Measurements from ENCODE around the gene FAM185A. TPM values are rescaled to one million over a fixed set of nuclear protein-coding genes. Genes with fewer than 3 reads are reported as not detected.
"Not testable (repeated sequence)": the region's sequence is repeated elsewhere in the genome, so short reads cannot be mapped to it uniquely, and the experiment has no call there.

Gene FAM185A
- total RNA-seq, 2 experiments from 2014 or later = 5.3 to 6.3 TPM

GRCh38 chr7:102790364-102791100 lies 41.7 kb downstream of the FAM185A start:
- H3K36me3 Mint-ChIP-seq (ENCODE audit: low read depth); intact Hi-C loops (cut with micrococcal nuclease); H3K4me1 Mint-ChIP-seq (ENCODE audit: low read depth); H3K27ac Mint-ChIP-seq; CTCF ChIA-PET; H3K27me3 Mint-ChIP-seq (ENCODE audit: low read depth); H3K4me3 Mint-ChIP-seq; H3K9me3 Mint-ChIP-seq; DNase-seq: not testable (repeated sequence)

GRCh38 chr7:102791367-102791766 lies 42.6 kb downstream of the FAM185A start:
- intact Hi-C loops (cut with micrococcal nuclease); H3K9me3 Mint-ChIP-seq; H3K27ac Mint-ChIP-seq; H3K36me3 Mint-ChIP-seq (ENCODE audit: low read depth); H3K4me3 Mint-ChIP-seq; CTCF ChIA-PET; H3K4me1 Mint-ChIP-seq (ENCODE audit: low read depth); DNase-seq; H3K27me3 Mint-ChIP-seq (ENCODE audit: low read depth): not testable (repeated sequence)

GRCh38 chr7:102791831-102792230 lies 43.0 kb downstream of the FAM185A start:
- H3K27ac Mint-ChIP-seq; H3K4me1 Mint-ChIP-seq (ENCODE audit: low read depth); H3K9me3 Mint-ChIP-seq; H3K4me3 Mint-ChIP-seq; H3K27me3 Mint-ChIP-seq (ENCODE audit: low read depth); DNase-seq; CTCF ChIA-PET; intact Hi-C loops (cut with micrococcal nuclease): not testable (repeated sequence)
- H3K36me3 Mint-ChIP-seq (ENCODE audit: low read depth) = peaks cover 13% of the 10 kb centered on the region

- H3K27ac Mint-ChIP-seq; H3K27me3 Mint-ChIP-seq (ENCODE audit: low read depth); intact Hi-C loops (cut with micrococcal nuclease); H3K4me3 Mint-ChIP-seq; H3K4me1 Mint-ChIP-seq (ENCODE audit: low read depth); H3K9me3 Mint-ChIP-seq; DNase-seq; CTCF ChIA-PET: not testable (repeated sequence)
- H3K36me3 Mint-ChIP-seq (ENCODE audit: low read depth) = peaks cover 14% of the 10 kb centered on the region
These were observed 45.8 kb downstream of the FAM185A start for GRCh38 chr7:102794567-102794966.

GRCh38 chr7:102795987-102796595 lies 47.3 kb downstream of the FAM185A start:
- H3K27ac Mint-ChIP-seq; H3K9me3 Mint-ChIP-seq; H3K4me1 Mint-ChIP-seq (ENCODE audit: low read depth); CTCF ChIA-PET; H3K27me3 Mint-ChIP-seq (ENCODE audit: low read depth); intact Hi-C loops (cut with micrococcal nuclease); H3K4me3 Mint-ChIP-seq; DNase-seq: not testable (repeated sequence)
- peaks cover 12% of the 10 kb centered on the region for H3K36me3 Mint-ChIP-seq (ENCODE audit: low read depth)

- H3K4me1 Mint-ChIP-seq (ENCODE audit: low read depth) = no peaks in the 10 kb centered on the region
- H3K4me3 Mint-ChIP-seq = no peak overlapping the region
- intact Hi-C loops (cut with micrococcal nuclease) = no loop called here
- no peaks in the 10 kb centered on the region for H3K27me3 Mint-ChIP-seq (ENCODE audit: low read depth)
- H3K27ac Mint-ChIP-seq = no peak overlapping the region
- peaks cover 15% of the 10 kb centered on the region for H3K9me3 Mint-ChIP-seq
- DNase-seq = no peak
- H3K36me3 Mint-ChIP-seq (ENCODE audit: low read depth) = no peaks in the 10 kb centered on the region
- CTCF ChIA-PET = no interaction called here
These were observed 57.8 kb downstream of the FAM185A start for GRCh38 chr7:102806613-102807012.

GRCh38 chr7:102810916-102811315 lies 62.1 kb downstream of the FAM185A start:
- Mint-ChIP-seq H3K36me3 (ENCODE audit: low read depth) (peaks cover 1% of the 10 kb centered on the region), H3K4me3 (no peak overlapping the region), H3K9me3 (no peaks in the 10 kb centered on the region), H3K27me3 (ENCODE audit: low read depth) (no peaks in the 10 kb centered on the region), H3K27ac (no peak overlapping the region), H3K4me1 (ENCODE audit: low read depth) (peaks cover 2% of the 10 kb centered on the region)
- CTCF ChIA-PET = interaction anchor here (1.1 kb wide), 1 partner anchor 79 kb away, joined by 3 read pairs; no protein-coding TSS in a partner anchor
- DNase-seq = no peak
- intact Hi-C loops (cut with micrococcal nuclease) = no loop called here

GRCh38 chr7:102811942-102812678 lies 63.3 kb downstream of the FAM185A start:
- H3K4me1 Mint-ChIP-seq (ENCODE audit: low read depth) = peaks cover 2% of the 10 kb centered on the region
- no peaks in the 10 kb centered on the region for H3K9me3 Mint-ChIP-seq
- no peaks in the 10 kb centered on the region for H3K27me3 Mint-ChIP-seq (ENCODE audit: low read depth)
- intact Hi-C loops (cut with micrococcal nuclease) = no loop called here
- CTCF ChIA-PET = no interaction called here
- H3K4me3 Mint-ChIP-seq = no peak overlapping the region
- peaks cover 1% of the 10 kb centered on the region for H3K36me3 Mint-ChIP-seq (ENCODE audit: low read depth)
- H3K27ac Mint-ChIP-seq = no peak overlapping the region
- no peak for DNase-seq

GRCh38 chr7:102813191-102814024 lies 64.6 kb downstream of the FAM185A start:
- Mint-ChIP-seq H3K27ac (no peak overlapping the region), H3K36me3 (ENCODE audit: low read depth) (peaks cover 6% of the 10 kb centered on the region), H3K4me1 (ENCODE audit: low read depth) (peaks cover 2% of the 10 kb centered on the region), H3K4me3 (no peak overlapping the region), H3K27me3 (ENCODE audit: low read depth) (no peaks in the 10 kb centered on the region), H3K9me3 (no peaks in the 10 kb centered on the region)
- no peak for DNase-seq
- CTCF ChIA-PET = no interaction called here
- intact Hi-C loops (cut with micrococcal nuclease) = loop anchor here (1.0 kb wide), 1 partner anchor 22 kb away; no protein-coding TSS in a partner anchor

GRCh38 chr7:102814025-102814471 lies 65.2 kb downstream of the FAM185A start:
- Mint-ChIP-seq H3K36me3 (ENCODE audit: low read depth) (peaks cover 6% of the 10 kb centered on the region), H3K4me1 (ENCODE audit: low read depth) (peaks cover 2% of the 10 kb centered on the region), H3K27ac (no peak overlapping the region), H3K27me3 (ENCODE audit: low read depth) (no peaks in the 10 kb centered on the region), H3K4me3 (no peak overlapping the region), H3K9me3 (no peaks in the 10 kb centered on the region)
- CTCF ChIA-PET = no interaction called here
- DNase-seq = no peak
- intact Hi-C loops (cut with micrococcal nuclease) = loop anchor here (1.0 kb wide), 1 partner anchor 21 kb away; no protein-coding TSS in a partner anchor

GRCh38 chr7:102817616-102818573 lies 69.1 kb downstream of the FAM185A start:
- intact Hi-C loops (cut with micrococcal nuclease) = loop anchor here (5.0 kb wide), 1 partner anchor 49 kb away; no protein-coding TSS in a partner anchor
- no peak overlapping the region for H3K27ac Mint-ChIP-seq

More at GRCh38 chr7:102817616-102818573, 69.1 kb downstream of the FAM185A start:
- Mint-ChIP-seq H3K9me3 (no peaks in the 10 kb centered on the region), H3K36me3 (ENCODE audit: low read depth) (peaks cover 8% of the 10 kb centered on the region), H3K4me1 (ENCODE audit: low read depth) (peaks cover 2% of the 10 kb centered on the region), H3K27me3 (ENCODE audit: low read depth) (no peaks in the 10 kb centered on the region), H3K4me3 (no peak overlapping the region)
- CTCF ChIA-PET = no interaction called here
- DNase-seq = no peak
